T-helper 9 cell (primary cell): ENCODE data around the gene HPS3.

ENCODE experiments used
- DNase-seq: peaks from one replicate; pipeline ENCODE4 v3.0.0-alpha.2; 2020

HPS3 gene

GRCh38 chr3:149120051-149120972 is 9.1 kb upstream of the HPS3 start:
- DNase-seq = no peak

GRCh38 chr3:149122721-149123578 is 6.5 kb upstream of the HPS3 start:
- no peak for DNase-seq

- DNase-seq = no peak
These were observed 617 bp upstream of the HPS3 start for GRCh38 chr3:149128821-149129220.

- no peak for DNase-seq
These were observed 2.2 kb downstream of the HPS3 start for GRCh38 chr3:149131589-149131988.

GRCh38 chr3:149134575-149134974 is 5.1 kb downstream of the HPS3 start:
- DNase-seq = no peak

GRCh38 chr3:149142682-149143081 is 13.2 kb downstream of the HPS3 start:
- DNase-seq = no peak

- no peak for DNase-seq
These were observed 15.9 kb downstream of the HPS3 start for GRCh38 chr3:149145356-149145755.

GRCh38 chr3:149145974-149146373 is 16.5 kb downstream of the HPS3 start:
- no peak for DNase-seq

- DNase-seq = no peak
These were observed 21.0 kb downstream of the HPS3 start for GRCh38 chr3:149150436-149150835.

- no peak for DNase-seq
These were observed 22.4 kb downstream of the HPS3 start for GRCh38 chr3:149151843-149152242.

- DNase-seq = no peak
These were observed 23.0 kb downstream of the HPS3 start for GRCh38 chr3:149152420-149152819.

- no peak for DNase-seq
These were observed 24.0 kb downstream of the HPS3 start for GRCh38 chr3:149153402-149153801.

GRCh38 chr3:149160754-149161300 is 31.4 kb downstream of the HPS3 start:
- no peak for DNase-seq

GRCh38 chr3:149162007-149162406 is 32.6 kb downstream of the HPS3 start:
- no peak for DNase-seq

- DNase-seq = no peak
These were observed 33.6 kb downstream of the HPS3 start for GRCh38 chr3:149163066-149163465.

- no peak for DNase-seq
These were observed 38.5 kb downstream of the HPS3 start for GRCh38 chr3:149167898-149168297.

- DNase-seq = no peak
These were observed 41.2 kb downstream of the HPS3 start for GRCh38 chr3:149170672-149171071.

- no peak for DNase-seq
These were observed 45.5 kb downstream of the HPS3 start for GRCh38 chr3:149174901-149175300.

- no peak for DNase-seq
These were observed 47.7 kb downstream of the HPS3 start for GRCh38 chr3:149177122-149177521.

- DNase-seq = no peak
These were observed 49.8 kb downstream of the HPS3 start for GRCh38 chr3:149179220-149179619.

GRCh38 chr3:149180057-149180573 is 50.7 kb downstream of the HPS3 start:
- no peak for DNase-seq

- no peak for DNase-seq
These were observed 51.7 kb downstream of the HPS3 start for GRCh38 chr3:149181182-149181581.

- DNase-seq = no peak
These were observed 56.8 kb downstream of the HPS3 start for GRCh38 chr3:149186219-149186618.
